GM12878 (cell line): ENCODE measurements around the gene PLXDC1. TPM values are rescaled to one million over a fixed set of nuclear protein-coding genes. Genes with fewer than 3 reads are reported as not detected.

ENCODE experiments used
- ATAC-seq: fragments of 200-7000 bp; cut with Tn5 transposase; 3 replicates; pipeline ENCODE4 v1.9.1; 2020; ENCODE audit warnings: mild to moderate bottlenecking, moderate library complexity
- BruUV-seq: library from RNA; stranded (reverse); fragments of 400-500 nt; replicated peaks from 2 replicates; lab custom pipeline; 2021; lab: Mats Ljungman, UMichigan
- CTCF ChIA-PET: fragments of 300-600 bp; sonication (Branson Sonifier 250); formaldehyde crosslinking; extraction: SDS; loops from one replicate; lab custom pipeline; 2021; ENCODE audit warnings: inconsistent platforms; lab: Yijun Ruan, JAX
- POLR2A ChIA-PET: fragments of 350-600 bp; formaldehyde crosslinking; extraction: SDS; loops from one replicate; lab custom pipeline; 2021; ENCODE audit warnings: inconsistent platforms; lab: Charles Lee
- RAD21 ChIA-PET: fragments of 300-600 bp; sonication (Branson Sonifier 250); formaldehyde crosslinking; loops from one replicate; lab custom pipeline; 2023; ENCODE audit warnings: antibody characterized with exemption; ENCODE audit not compliant: unreplicated experiment; lab: Charles Lee
- SMC1A ChIA-PET: fragments of 300-600 bp; sonication (Branson Sonifier 250); formaldehyde crosslinking; loops from one replicate; lab custom pipeline; 2023; ENCODE audit not compliant: unreplicated experiment, uncharacterized antibody; lab: Charles Lee
- DNase-seq: peaks from one replicate; pipeline ENCODE4 v3.0.0-alpha.2; 2011; ENCODE audit warnings: low read depth, low spot score
- FAIRE-seq: peaks from 3 replicates; lab custom pipeline; 2011; peaks lifted over from hg19 to GRCh38; lab: Jason Lieb, UNC
- H2AFZ ChIP-seq: 2 replicates; pipeline ENCODE4 v1.6.0; 2011; ENCODE audit warnings: low read depth, low read length, control low read depth; ENCODE audit not compliant: control insufficient read depth
- H3K27ac ChIP-seq: 2 replicates; pipeline ENCODE4 v1.5.1; 2011; ENCODE audit warnings: control low read depth; ENCODE audit not compliant: control insufficient read depth, insufficient read depth
- H3K27me3 ChIP-seq, 2 experiments: replicated peaks in 1 of 2; 2 replicates each; pipeline versions ENCODE4 v1.6.0 to v1.6.1; 2011; ENCODE audit warnings: low read length in 1 of 2; ENCODE audit not compliant: control insufficient read depth in 2 of 2, insufficient read depth in 2 of 2
- H3K36me3 ChIP-seq, 2 experiments: 2 replicates each; pipeline ENCODE4 v1.5.1; 2011; ENCODE audit warnings: low read length in 1 of 2; ENCODE audit not compliant: control insufficient read depth in 2 of 2, insufficient read depth in 2 of 2
- H3K4me1 ChIP-seq: 2 replicates; pipeline ENCODE4 v1.6.1; 2011; ENCODE audit warnings: mild to moderate bottlenecking, low read length, moderate library complexity, mixed read lengths; ENCODE audit not compliant: control insufficient read depth, insufficient read depth
- H3K4me2 ChIP-seq: 2 replicates; pipeline ENCODE4 v1.6.0; 2011; ENCODE audit warnings: control low read depth; ENCODE audit not compliant: control insufficient read depth, insufficient read depth
- H3K4me3 ChIP-seq: fragments of 200-600 bp; sonication (generic); 2 replicates; pipeline ENCODE4 v1.5.1; 2016
- H3K79me2 ChIP-seq: 2 replicates; pipeline ENCODE4 v1.6.0; 2011; ENCODE audit warnings: low read length; ENCODE audit not compliant: control insufficient read depth, insufficient read depth
- H3K9ac ChIP-seq: 2 replicates; pipeline ENCODE4 v1.8.0; 2011; ENCODE audit warnings: low read length, control low read depth, mixed read lengths; ENCODE audit not compliant: control insufficient read depth, insufficient read depth
- H3K9me3 ChIP-seq: replicated peaks from 3 replicates; pipeline ENCODE4 v1.5.1; 2011; ENCODE audit warnings: mild to moderate bottlenecking, low read length; ENCODE audit not compliant: control insufficient read depth, insufficient read depth
- H4K20me1 ChIP-seq: 2 replicates; pipeline ENCODE4 v1.6.0; 2011; ENCODE audit not compliant: control insufficient read depth, insufficient read depth
- CBX3 ChIP-seq: fragments of 200-600 bp; sonication (generic); IDR thresholded peaks from 2 replicates; pipeline ENCODE4 v1.6.1; 2016; ENCODE audit warnings: low read depth, borderline replicate concordance
- CHD1 ChIP-seq: IDR thresholded peaks from 2 replicates; pipeline ENCODE4 v1.6.1; 2012; ENCODE audit warnings: low read depth, low read length, improper control_type of control experiment
- DPF2 ChIP-seq: fragments of 450-650 bp; IDR thresholded peaks from 2 replicates; pipeline ENCODE4 v1.6.1; 2017; ENCODE audit warnings: mild to moderate bottlenecking
- ETV6 ChIP-seq, 2 experiments: fragments of 450-650 bp in 1 of 2; IDR thresholded peaks in 1 of 2; conservative IDR thresholded peaks in 1 of 2; 2 replicates each; pipeline ENCODE4 v1.6.1; 2014; ENCODE audit warnings: antibody characterized with exemption in 1 of 2, borderline replicate concordance in 1 of 2, low read depth in 1 of 2, mild to moderate bottlenecking in 1 of 2, moderate library complexity in 1 of 2
- PAX8 ChIP-seq: fragments of 450-650 bp; IDR thresholded peaks from 2 replicates; pipeline ENCODE4 v1.6.1; 2017; ENCODE audit warnings: mild to moderate bottlenecking, moderate library complexity
- POLR2A ChIP-seq: IDR thresholded peaks from 2 replicates; pipeline ENCODE4 v1.6.1; 2011; ENCODE audit warnings: low read depth, mild to moderate bottlenecking, low read length
- POLR2AphosphoS2 ChIP-seq: IDR thresholded peaks from 2 replicates; pipeline ENCODE4 v1.6.1; 2011; ENCODE audit warnings: low read depth, mild to moderate bottlenecking, low read length, improper control_type of control experiment, moderate library complexity
- WGBS: methylation state at CpG from one replicate; pipeline ENCODE4 v1.1.6; 2016; ENCODE audit warnings: low lambda C conversion rate; ENCODE audit not compliant: insufficient replicate concordance, insufficient coverage; ENCODE audit errors: missing lambda C conversion rate; 5-methylcytosine and 5-hydroxymethylcytosine counted together
- in situ Hi-C: fragments of 300-500 bp; cut with MboI; formaldehyde crosslinking; loops from 9 replicates; pipeline ENCODE4 v1.14.3; 2018; ENCODE audit warnings: mixed read lengths
- intact Hi-C: fragments of 100-400 bp; cut with micrococcal nuclease; formaldehyde crosslinking; loops from one replicate; pipeline ENCODE4 v1.14.2; 2022; ENCODE audit not compliant: unreplicated experiment
- polyA plus RNA-seq, 11 experiments: library from polyadenylated mRNA; depleted of rRNA in 4 of 11; unstranded in 6 of 11; stranded (reverse) in 5 of 11; fragments of >200 nt; fragmentation: Nextera tagmentation in 4 of 11; fragmentation: Illumina TruSeq in 1 of 11; extraction: Ambion mirVana in 4 of 11; extraction: Trizol in 1 of 11; gene quantifications; 1 replicate in 1 of 11; 2 replicates in 10 of 11; pipeline versions ENCODE4 v1.2.1 to v1.2.3, GENCODE V29; 2011 to 2016; ENCODE audit warnings: inconsistent platforms in 2 of 11, missing spikeins in 2 of 11, low read depth in 1 of 11
- total RNA-seq, 4 experiments: library from RNA; depleted of rRNA in 3 of 4; stranded (reverse); fragments of >200 nt in 3 of 4; fragmentation: Illumina TruSeq in 1 of 4; extraction: Trizol in 1 of 4; gene quantifications; 2 replicates each; pipeline versions ENCODE4 v1.2.1 to v1.2.3, GENCODE V29; 2013 to 2021

PLXDC1 gene
- total and polyA plus RNA-seq, 10 of the 15 experiments (the other 5 are each of a cell fraction or from before 2014, with no cell fraction given): 0.03 to 0.30 (median 0.22) TPM; not detected in 7

- Histone ChIP-seq H3K36me3 (peaks cover 5 to 9% of the 10 kb centered on the region in 2 experiments; a peak in 3 of 4 replicates), H3K27me3 (no peaks in the 10 kb centered on the region), H3K4me3 (no peak overlapping the region), H3K27ac (no peak overlapping the region), H3K9ac (no peak overlapping the region), H4K20me1 (no peaks in the 10 kb centered on the region), H3K9me3 (no peaks in the 10 kb centered on the region), H3K4me2 (no peak overlapping the region), H3K4me1 (no peaks in the 10 kb centered on the region), H2AFZ (no peak overlapping the region), H3K79me2 (no peaks in the 10 kb centered on the region)
- SMC1A ChIA-PET: interaction anchor here (0.6 kb wide), 1 partner anchor 153 kb away, joined by 3 read pairs; no protein-coding TSS in a partner anchor
- DNase-seq (no peak), FAIRE-seq (no peak), ATAC-seq (no peak)
- CTCF ChIA-PET: interaction anchor here (1.1 to 1.5 kb wide), 3 partner anchors 17 to 63 kb away, joined by 3 read pairs; no protein-coding TSS in a partner anchor
- 99% methylated on average over 5 of the region's 5 CpGs for WGBS
- POLR2A ChIA-PET: no interaction called here
- RAD21 ChIA-PET: no interaction called here
- intact Hi-C loops (no loop called here), in situ Hi-C loops (no loop called here)
- no peak for TF ChIP-seq CBX3
- no peak for TF ChIP-seq DPF2
- no TSS peak for BruUV-seq
Measured at GRCh38 chr17:39181303-39181702, 29.9 kb upstream of the PLXDC1 start.

- FAIRE-seq: no peak
- 95% methylated on average over 4 of the region's 4 CpGs for WGBS
- in situ Hi-C loops: no loop called here
Measured at GRCh38 chr17:39178536-39178935, 27.1 kb upstream of the PLXDC1 start.

More at GRCh38 chr17:39178536-39178935, 27.1 kb upstream of the PLXDC1 start:
- H3K9ac ChIP-seq: no peak overlapping the region
- H3K4me1 ChIP-seq: no peaks in the 10 kb centered on the region
- H3K27ac ChIP-seq: no peak overlapping the region
- no TSS peak for BruUV-seq
- ChIA-PET POLR2A (no interaction called here), SMC1A (interaction anchor here (0.8 kb wide), 1 partner anchor 62 kb away, joined by 3 read pairs; no protein-coding TSS in a partner anchor), RAD21 (no interaction called here), CTCF (interaction anchor here (1.5 to 8.9 kb wide), 2 partner anchors 14 to 195 kb away, joined by 7 to 79 read pairs; partner anchors contain the start of gene ARL5C)
- intact Hi-C loops: no loop called here
- ATAC-seq (no peak), DNase-seq (no peak)
- H3K27me3 ChIP-seq: no peaks in the 10 kb centered on the region
- no peaks in the 10 kb centered on the region for H4K20me1 ChIP-seq
- no peaks in the 10 kb centered on the region for H3K79me2 ChIP-seq
- peaks cover 2 to 7% of the 10 kb centered on the region in 2 experiments; a peak in 2 of 4 replicates for H3K36me3 ChIP-seq
- H3K4me3 ChIP-seq: no peak overlapping the region
- no peak for TF ChIP-seq ETV6 (conservative IDR thresholded peaks at IDR 0.05 in 1 of 2, IDR thresholded peaks at IDR 0.05 in 1 of 2; ENCODE audit: borderline replicate concordance in 1 of 2, low read depth in 1 of 2)
- TF ChIP-seq CHD1: no peak
- TF ChIP-seq POLR2AphosphoS2: no peak
- TF ChIP-seq PAX8: no peak
- TF ChIP-seq POLR2A: no peak
- no peak overlapping the region for H2AFZ ChIP-seq
- no peaks in the 10 kb centered on the region for H3K9me3 ChIP-seq
- H3K4me2 ChIP-seq: no peak overlapping the region
